M059J (cell line): ENCODE data around the gene MIEN1. TPM values are rescaled to one million over a fixed set of nuclear protein-coding genes. Genes with fewer than 3 reads are reported as not detected.
"Not testable (repeated sequence)": the region's sequence is repeated elsewhere in the genome, so short reads cannot be mapped to it uniquely, and the experiment has no call there.

ENCODE experiments used
- DNase-seq: peaks from one replicate; pipeline ENCODE4 v3.0.0-alpha.2; 2012; ENCODE audit warnings: low read depth
- total RNA-seq: library from RNA; depleted of rRNA; stranded (reverse); fragments of >200 nt; shearing (Covaris generic); gene quantifications from 2 replicates; pipeline ENCODE4 v1.2.3, GENCODE V29; 2014; rRNA removed

The MIEN1 gene
- total RNA-seq = 84.5 and 89.4 TPM in 2 replicates

DNA sequence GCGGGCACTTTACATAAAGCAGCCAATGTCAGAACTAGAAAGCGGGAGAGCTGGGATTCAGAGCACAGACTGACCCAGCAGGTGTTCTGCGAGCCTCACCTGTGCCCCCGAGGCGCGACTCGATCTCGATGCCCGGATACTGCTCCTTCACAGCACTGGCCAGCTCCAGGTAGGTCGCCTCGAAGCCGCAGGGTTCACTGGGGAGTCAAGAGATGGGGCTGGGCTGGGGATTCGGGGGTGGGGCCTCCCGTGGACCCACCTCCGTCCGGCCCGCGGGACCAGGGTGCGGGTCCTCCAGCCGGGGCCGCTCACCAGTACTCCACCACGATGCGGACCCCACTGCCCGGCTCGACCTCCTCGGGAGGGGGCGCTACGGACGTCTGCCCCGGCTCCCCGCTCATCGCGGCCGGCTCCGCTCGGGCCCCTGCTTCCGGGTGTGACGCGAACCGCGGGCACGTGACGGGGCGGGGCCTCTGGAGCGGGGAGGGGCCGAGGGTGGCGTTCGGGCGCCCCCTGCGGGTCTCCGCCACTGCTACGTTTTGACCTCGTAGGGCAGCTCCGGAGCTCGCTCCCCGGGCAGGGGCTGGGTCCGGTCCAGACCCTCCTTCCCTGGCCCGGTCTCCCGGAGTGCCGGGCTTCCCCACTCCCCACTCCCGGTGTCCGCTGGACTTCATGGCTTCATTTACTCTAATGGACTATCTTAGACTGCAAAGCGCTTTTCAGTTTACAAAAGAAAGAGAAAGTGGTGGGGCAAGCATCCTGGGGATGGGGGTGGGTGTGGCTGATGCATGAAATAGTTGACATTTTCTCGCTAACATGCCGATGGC lies at the start of gene MIEN1:
TSS of gene MIEN1 (minus strand) at position 438 of the 827 bp plus-strand sequence. CDS start at position 401, 37 bp downstream.
- DNase-seq = peak; percentile 72

GRCh38 chr17:39777534-39778365 lies 47.4 kb upstream of the MIEN1 start:
- DNase-seq = no peak

DNA sequence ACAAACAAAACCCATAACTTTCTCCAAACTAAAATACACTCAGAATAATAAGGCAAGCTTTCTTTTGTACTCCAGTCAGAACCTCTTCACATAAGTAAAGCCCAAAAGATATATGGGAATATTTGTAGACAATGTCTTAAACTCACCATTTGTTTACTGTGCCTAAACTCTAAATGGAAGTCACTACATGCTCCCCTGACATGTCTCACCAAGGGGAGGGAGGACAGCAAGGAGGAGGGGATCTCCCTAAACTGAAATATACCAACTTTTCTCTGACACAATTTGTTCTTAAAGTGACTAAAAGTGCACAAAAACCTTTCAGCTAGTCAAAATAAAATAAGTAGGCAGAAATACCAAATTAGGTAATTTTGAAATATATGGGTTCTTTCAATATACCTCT lies 45.9 kb upstream of the MIEN1 start:
- no peak for DNase-seq

DNA sequence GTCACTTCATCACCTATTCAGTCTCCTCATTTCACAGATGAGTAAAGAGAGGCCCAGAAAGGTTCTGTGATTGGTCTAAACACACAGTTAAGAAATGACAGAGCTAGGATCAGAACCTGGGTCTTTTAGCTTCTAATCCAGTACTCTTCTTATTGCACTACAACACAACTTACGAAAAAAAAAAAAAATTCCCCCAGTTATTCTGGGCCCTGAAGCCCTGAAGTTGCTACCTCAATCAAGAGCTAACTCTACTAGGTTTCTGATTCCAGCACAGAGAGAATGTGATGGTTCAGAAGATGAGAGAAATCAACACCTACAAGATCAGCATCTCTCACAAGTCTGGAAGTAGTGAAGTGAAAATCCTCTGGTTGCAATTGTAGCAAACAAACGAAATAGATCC lies 44.7 kb upstream of the MIEN1 start:
- no peak for DNase-seq

DNA sequence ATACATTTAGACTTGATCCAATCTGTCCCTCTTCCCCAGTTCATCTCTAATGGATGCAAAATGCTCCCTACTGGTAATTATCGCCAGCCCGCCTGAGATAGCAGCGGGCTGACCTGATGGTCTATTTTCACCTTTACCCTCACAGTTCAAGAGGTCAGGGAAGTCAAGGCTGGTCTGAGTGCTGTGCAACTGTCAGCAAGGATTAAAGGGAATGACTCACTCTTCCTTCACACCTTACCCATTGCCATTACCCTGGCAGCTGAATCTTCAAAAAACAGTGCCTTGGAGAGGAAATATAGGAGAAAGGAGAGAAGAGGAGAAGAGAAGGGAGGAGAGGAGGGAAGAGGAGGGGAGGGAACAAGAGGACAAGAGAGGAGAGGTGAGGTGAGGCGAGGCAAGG lies 43.7 kb upstream of the MIEN1 start:
- no peak for DNase-seq

GRCh38 chr17:39772987-39773934 lies 42.9 kb upstream of the MIEN1 start:
- no peak for DNase-seq

GRCh38 chr17:39772415-39772814 lies 42.1 kb upstream of the MIEN1 start:
- DNase-seq = no peak

DNA sequence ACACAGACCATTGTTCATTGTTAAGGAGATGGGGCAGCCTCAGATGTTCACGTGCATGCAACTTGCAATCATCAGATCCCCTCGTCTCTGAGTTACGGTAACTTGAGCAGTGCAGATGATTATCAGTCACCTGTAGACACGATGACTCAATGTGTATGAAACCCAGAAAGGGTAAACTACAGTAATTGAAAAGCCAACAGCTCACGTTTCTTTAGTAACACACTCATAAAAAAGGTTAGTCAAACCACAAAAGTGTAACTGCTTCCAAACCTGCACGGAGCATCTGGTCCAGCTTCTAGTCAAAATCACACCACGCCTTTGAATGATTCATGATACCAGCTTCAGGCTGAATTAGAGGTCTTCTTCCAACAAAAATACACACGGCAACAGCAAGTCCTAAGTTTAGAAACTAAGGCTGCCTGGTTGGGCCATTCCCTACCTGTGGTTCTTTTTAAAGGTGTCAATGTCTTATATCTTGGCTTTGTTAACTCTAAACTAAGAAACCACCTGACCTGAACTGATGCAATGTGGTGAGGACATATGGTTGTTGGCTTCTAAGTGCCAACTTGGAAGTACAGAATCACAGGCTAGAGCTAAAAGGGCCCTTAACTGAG lies 39.7 kb upstream of the MIEN1 start:
- DNase-seq = peak; percentile 97

GRCh38 chr17:39767147-39767546 lies 36.8 kb upstream of the MIEN1 start:
- no peak for DNase-seq

DNA sequence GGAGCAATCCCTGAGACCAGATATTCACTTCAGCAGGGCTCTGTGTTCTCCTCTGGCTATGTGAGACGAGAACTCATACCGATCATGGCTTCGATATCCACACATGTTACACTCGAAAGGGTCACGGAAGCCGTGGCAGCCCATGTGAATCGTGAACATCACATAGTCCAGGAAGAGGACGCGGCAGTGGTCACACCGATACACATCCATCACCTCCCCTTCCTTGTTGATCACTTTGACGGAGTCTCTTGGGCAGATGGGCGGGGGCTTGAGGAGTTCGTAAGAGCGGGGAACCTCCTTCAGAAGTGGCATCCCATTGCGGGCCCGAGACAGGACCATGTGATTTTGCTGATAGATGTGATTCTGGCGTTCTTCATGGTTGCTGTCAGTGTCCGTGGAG lies 35.4 kb upstream of the MIEN1 start:
- DNase-seq = no peak

DNA sequence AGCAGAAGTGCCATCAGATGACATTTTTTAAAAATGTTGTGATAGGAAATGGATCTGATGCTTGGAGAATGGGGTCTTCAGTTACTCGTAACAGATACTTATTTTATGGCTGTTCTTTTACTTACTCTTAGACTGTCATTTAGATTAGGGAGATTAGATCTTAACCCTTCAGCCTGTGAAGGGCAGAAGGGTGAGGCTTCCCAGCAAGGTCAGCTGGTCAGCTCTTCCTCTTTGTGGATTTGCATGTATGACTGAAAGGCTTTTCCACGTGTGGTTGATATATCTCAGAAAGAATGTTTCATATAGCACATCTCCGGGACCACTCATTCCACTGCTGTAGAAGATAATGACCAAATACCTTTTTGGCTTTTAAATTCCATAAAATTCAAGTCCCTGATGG lies 34.8 kb upstream of the MIEN1 start:
- no peak for DNase-seq

GRCh38 chr17:39764171-39764570 lies 33.8 kb upstream of the MIEN1 start:
- not testable (repeated sequence) for DNase-seq

DNA sequence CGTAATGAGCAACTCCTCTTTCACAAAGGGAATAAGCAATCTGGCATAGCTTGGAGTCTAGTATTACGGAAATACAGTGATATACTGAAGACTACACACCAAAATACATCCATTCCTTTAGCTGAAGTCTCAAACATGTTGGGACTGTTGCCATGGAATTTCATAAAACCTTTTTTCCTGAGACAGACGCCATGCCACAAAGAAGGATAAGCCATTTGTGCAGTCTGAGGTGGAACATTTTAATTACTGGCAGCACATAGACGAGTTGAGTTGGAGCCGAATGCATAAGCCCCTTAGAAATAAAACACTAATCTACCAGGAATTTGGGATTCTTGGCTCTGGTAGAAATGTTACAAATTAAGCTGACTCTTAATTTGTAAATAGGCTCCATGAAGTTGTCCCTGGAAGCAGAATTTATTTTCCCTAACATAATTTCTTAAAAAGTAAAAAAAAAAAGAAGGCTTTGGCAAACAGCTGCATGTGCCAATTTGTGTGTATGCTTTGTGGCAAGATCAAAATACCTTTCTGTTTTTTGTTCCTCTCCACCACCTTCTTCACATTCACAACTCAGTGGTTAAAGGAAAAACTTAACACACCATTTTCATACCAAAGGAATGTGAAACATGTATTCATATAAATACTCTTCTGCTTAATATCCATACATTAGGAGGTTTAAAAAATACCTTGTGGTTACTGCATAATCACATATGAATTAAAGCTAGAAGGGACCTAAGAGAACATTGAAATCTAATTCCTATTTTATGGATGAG lies 32.9 kb upstream of the MIEN1 start:
- no peak for DNase-seq

DNA sequence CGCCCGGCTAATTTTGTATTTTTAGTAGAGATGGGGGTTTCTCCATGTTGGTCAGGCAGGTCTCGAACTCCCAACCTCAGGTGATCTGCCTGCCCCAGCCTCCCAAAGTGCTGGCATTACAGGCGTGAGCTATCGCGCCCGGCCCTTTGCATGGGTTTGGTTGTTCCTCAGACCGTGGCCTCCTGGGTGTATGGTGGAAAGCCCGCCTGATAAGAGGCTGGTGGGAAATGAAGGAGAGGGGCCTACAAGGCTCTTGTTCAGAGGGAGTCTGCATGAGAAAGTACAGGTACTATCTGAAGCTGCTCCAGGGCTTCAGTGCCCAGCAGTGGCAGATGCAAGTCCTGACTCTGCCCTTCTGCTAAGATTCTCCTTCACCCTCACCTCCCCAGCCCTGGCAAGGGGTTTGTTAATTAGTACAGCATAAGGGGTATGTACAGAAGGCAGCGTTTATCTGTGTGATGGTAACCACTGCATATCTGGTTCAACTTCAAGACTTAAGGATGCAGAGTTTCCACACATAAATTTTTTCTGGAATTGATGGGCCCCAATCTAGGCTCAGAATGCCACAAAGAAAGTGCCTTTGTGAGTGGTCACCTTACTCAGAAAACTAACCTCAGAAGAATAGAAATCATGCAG lies 31.6 kb upstream of the MIEN1 start:
- no peak for DNase-seq

GRCh38 chr17:39759204-39759603 lies 28.9 kb upstream of the MIEN1 start:
- no peak for DNase-seq

DNA sequence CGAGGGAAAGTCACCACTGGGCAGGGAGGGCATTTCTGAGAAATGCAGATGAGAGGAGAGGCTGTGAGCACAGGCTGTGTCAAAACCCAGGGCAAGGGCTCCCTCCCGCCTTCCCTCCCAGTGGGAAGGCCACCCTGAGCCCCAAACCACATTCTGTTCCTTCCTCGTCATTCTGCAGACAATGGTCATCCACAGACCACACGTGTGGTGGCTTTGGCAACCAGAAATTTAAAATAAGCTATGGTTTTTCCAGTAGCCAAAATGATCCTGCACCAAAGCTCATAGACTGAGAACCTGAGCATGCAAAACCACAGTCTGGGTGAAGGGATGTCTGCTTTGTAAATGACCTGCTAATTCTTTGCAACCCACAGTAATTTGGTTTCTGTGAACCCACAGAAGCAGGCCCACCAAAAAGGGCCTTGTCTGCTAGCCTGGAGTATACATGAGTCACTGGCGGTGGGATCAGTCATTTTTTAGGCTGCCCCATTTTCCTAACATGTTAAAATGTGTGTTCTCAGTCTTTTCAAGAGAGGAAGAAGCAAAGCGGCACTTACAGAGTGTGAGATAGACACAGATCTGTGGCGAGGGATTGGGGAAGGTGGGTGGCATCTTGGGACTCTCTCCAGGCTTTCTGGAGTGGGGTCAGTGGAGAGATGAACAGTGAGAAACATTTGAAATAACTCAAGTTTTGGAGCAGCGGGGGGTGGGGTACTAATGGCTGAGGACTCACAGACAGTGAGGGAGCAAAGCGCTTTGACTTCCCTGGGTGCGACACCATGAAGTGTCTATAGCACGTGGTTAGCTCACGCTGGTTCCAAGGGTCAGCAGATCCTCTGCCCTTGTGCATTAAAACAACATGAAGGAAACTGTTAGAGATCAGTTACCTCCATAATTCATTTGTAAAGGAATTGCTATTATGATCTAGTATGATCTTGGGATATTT lies 27.9 kb upstream of the MIEN1 start:
- DNase-seq = peak; percentile 39

GRCh38 chr17:39757176-39757662 lies 26.9 kb upstream of the MIEN1 start:
- no peak for DNase-seq

GRCh38 chr17:39756380-39757079 lies 26.2 kb upstream of the MIEN1 start:
- no peak for DNase-seq
